ENCODE data around the gene CELSR1. TPM values are rescaled to one million over a fixed set of nuclear protein-coding genes. Genes with fewer than 3 reads are reported as not detected.

Gene CELSR1
- total RNA-seq, 1 experiment from 2014 or later, result 30.7 TPM

DNA sequence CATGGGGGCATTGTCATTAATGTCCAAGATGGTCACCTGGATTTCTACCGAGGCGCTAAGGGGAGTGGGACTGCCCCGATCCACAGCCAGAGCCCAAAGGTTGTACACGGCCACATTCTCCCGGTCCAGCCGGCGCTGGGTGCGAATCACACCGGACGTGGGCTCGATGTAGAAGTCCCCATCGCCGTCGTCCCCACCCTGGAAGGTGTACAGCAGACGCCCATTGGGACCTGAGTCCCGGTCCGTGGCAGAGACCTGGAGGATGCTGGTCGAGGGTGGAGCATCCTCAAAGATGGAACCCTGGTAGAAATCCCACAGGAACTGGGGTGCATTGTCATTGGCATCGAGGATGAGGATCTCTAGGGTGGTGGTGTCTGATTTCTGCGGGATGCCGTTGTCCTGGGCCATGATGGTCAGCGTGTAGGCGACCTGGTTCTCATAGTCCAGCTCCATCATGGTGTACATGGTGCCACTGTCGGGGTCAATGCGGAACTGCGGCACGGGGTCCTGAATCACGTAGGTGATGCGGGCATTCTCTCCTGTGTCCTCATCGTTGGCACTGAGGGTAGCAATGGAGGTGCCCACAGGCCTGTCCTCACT is 3.1 kb downstream of the CELSR1 start:
- in situ Hi-C loops (cut with HindIII; ENCODE audit: low pct_unique_long_range_greater_than_20kb, low sequenced_read_pairs), result no loop called here
- TF ChIP-seq, protein P1, sequence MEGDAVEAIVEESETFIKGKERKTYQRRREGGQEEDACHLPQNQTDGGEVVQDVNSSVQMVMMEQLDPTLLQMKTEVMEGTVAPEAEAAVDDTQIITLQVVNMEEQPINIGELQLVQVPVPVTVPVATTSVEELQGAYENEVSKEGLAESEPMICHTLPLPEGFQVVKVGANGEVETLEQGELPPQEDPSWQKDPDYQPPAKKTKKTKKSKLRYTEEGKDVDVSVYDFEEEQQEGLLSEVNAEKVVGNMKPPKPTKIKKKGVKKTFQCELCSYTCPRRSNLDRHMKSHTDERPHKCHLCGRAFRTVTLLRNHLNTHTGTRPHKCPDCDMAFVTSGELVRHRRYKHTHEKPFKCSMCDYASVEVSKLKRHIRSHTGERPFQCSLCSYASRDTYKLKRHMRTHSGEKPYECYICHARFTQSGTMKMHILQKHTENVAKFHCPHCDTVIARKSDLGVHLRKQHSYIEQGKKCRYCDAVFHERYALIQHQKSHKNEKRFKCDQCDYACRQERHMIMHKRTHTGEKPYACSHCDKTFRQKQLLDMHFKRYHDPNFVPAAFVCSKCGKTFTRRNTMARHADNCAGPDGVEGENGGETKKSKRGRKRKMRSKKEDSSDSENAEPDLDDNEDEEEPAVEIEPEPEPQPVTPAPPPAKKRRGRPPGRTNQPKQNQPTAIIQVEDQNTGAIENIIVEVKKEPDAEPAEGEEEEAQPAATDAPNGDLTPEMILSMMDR (IDR thresholded peaks at IDR 0.05), result no peak
- no peak overlapping the region for H3K4me3 ChIP-seq (ENCODE audit: low read depth in 2 of 2, low read length in 2 of 2)
- no TSS peak for BruUV-seq (replicated peaks)
- ATAC-seq, result no peak
- CTCF ChIA-PET, result no interaction called here
- POLR2A ChIA-PET, result no interaction called here
- DNase-seq (ENCODE audit: low read depth, low spot score), result no peak
- no peaks in the 10 kb centered on the region for H3K36me3 ChIP-seq (ENCODE audit: control insufficient read depth, insufficient read depth, low read length)
- no peaks in the 10 kb centered on the region for H3K9me3 ChIP-seq (ENCODE audit: control insufficient read depth, insufficient read depth, low read depth, low read length)
- intact Hi-C loops (cut with micrococcal nuclease; ENCODE audit: unreplicated experiment), result no loop called here
- no peak overlapping the region for H3K27ac ChIP-seq (ENCODE audit: low read length)
- no peaks in the 10 kb centered on the region for H3K27me3 ChIP-seq (ENCODE audit: control insufficient read depth, insufficient read depth, low read length)
- H3K4me1 ChIP-seq (ENCODE audit: control insufficient read depth, insufficient read depth, low read length), result peaks cover 12% of the 10 kb centered on the region

DNA sequence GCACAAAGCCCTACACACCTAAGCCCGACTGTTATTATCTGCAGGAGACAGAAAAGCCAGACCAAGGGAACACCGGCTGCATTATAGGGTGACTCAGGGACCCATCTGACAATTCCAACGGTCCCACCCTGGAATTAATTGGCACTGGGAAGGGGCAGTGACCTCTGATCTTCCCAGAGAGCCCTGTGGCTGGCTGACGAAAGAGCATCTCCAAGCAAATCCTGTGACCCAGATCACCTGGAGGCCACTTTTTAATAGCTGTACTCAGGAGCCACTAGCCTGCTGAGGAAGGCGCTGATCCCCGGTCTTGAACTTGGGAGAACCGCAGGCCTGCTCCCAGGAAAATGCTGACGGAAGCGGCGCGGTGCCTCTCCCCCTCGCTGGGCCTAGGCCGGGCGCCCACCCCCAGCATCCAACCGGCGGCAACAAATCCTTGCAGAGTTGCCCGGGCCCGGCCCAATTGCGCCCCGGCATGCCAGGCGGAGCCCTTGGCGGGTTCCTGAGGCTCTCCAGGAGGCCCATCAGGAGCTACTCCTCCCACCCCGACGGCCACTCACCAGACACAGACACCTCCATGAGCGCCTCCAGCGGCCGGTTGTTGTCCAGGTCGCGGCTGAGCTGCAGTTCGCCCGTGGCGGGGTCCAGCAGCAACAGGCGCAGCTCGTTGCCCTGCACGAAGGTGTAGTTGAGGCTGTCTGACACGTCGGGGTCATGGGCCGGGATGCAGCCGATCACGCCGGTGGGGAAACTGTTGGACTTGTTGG is 4.2 kb downstream of the CELSR1 start:
- CTCF ChIA-PET, result interaction anchor here (0.9 to 1.0 kb wide), 2 partner anchors 165 to 411 kb away, joined by 3 to 5 read pairs; no protein-coding TSS in a partner anchor
- Histone ChIP-seq H3K27me3 (ENCODE audit: control insufficient read depth, insufficient read depth, low read length) (no peaks in the 10 kb centered on the region), H3K4me3 (ENCODE audit: low read depth in 2 of 2, low read length in 2 of 2) (peak overlapping the region; percentile 47 to 58), H3K36me3 (ENCODE audit: control insufficient read depth, insufficient read depth, low read length) (no peaks in the 10 kb centered on the region), H3K4me1 (ENCODE audit: control insufficient read depth, insufficient read depth, low read length) (peaks cover 7% of the 10 kb centered on the region), H3K9me3 (ENCODE audit: control insufficient read depth, insufficient read depth, low read depth, low read length) (no peaks in the 10 kb centered on the region), H3K27ac (ENCODE audit: low read length) (peak overlapping the region; percentile 46)
- ATAC-seq (peak; percentile 76), DNase-seq (ENCODE audit: low read depth, low spot score) (no peak)
- TF ChIP-seq SIN3A (IDR thresholded peaks at IDR 0.05; ENCODE audit: borderline replicate concordance, insufficient read depth, low read depth, low read length) (no peak), POLR2AphosphoS5 (IDR thresholded peaks at IDR 0.05; ENCODE audit: low read depth, low read length) (no peak), TCF7L2 (IDR thresholded peaks at IDR 0.05; ENCODE audit: low read depth, low read length) (no peak)
- TF ChIP-seq, protein P1 (IDR thresholded peaks at IDR 0.05), result peak; percentile 81
- TF ChIP-seq, protein P2, sequence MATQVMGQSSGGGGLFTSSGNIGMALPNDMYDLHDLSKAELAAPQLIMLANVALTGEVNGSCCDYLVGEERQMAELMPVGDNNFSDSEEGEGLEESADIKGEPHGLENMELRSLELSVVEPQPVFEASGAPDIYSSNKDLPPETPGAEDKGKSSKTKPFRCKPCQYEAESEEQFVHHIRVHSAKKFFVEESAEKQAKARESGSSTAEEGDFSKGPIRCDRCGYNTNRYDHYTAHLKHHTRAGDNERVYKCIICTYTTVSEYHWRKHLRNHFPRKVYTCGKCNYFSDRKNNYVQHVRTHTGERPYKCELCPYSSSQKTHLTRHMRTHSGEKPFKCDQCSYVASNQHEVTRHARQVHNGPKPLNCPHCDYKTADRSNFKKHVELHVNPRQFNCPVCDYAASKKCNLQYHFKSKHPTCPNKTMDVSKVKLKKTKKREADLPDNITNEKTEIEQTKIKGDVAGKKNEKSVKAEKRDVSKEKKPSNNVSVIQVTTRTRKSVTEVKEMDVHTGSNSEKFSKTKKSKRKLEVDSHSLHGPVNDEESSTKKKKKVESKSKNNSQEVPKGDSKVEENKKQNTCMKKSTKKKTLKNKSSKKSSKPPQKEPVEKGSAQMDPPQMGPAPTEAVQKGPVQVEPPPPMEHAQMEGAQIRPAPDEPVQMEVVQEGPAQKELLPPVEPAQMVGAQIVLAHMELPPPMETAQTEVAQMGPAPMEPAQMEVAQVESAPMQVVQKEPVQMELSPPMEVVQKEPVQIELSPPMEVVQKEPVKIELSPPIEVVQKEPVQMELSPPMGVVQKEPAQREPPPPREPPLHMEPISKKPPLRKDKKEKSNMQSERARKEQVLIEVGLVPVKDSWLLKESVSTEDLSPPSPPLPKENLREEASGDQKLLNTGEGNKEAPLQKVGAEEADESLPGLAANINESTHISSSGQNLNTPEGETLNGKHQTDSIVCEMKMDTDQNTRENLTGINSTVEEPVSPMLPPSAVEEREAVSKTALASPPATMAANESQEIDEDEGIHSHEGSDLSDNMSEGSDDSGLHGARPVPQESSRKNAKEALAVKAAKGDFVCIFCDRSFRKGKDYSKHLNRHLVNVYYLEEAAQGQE (IDR thresholded peaks at IDR 0.05; ENCODE audit: insufficient read depth in 1 of 2, low read depth in 2 of 2, low read length in 1 of 2), result no peak
- intact Hi-C loops (cut with micrococcal nuclease; ENCODE audit: unreplicated experiment) (no loop called here), in situ Hi-C loops (cut with HindIII; ENCODE audit: low pct_unique_long_range_greater_than_20kb, low sequenced_read_pairs) (no loop called here)
- POLR2A ChIA-PET, result interaction anchor here (0.5 kb wide), 1 partner anchor 804 kb away, joined by 3 read pairs; no protein-coding TSS in a partner anchor
- BruUV-seq (replicated peaks), result no TSS peak
